RWPE1 (cell line): ENCODE data around the gene EIF2S2.

Experiments
- CTCF ChIA-PET: fragments of 350-600 bp; sonication (Branson Sonifier 250); formaldehyde crosslinking; extraction: SDS; loops from one replicate; lab custom pipeline; 2021; lab: Yijun Ruan, JAX
- POLR2A ChIA-PET: fragments of 400-600 bp; formaldehyde crosslinking; extraction: SDS; loops from one replicate; lab custom pipeline; 2020; ENCODE audit warnings: antibody characterized with exemption; ENCODE audit not compliant: low non-redundant PET; lab: Yijun Ruan, JAX
- DNase-seq: peaks from one replicate; pipeline ENCODE4 v3.0.0; 2012; ENCODE audit warnings: low spot score
- H3K27ac ChIP-seq: fragments of 450-650 bp; 2 replicates; pipeline ENCODE4 v1.5.1; 2017
- CTCF ChIP-seq: fragments of 450-650 bp; conservative IDR thresholded peaks from 2 replicates; pipeline ENCODE4 v1.5.1; 2017; ENCODE audit warnings: low read depth, mild to moderate bottlenecking

Gene EIF2S2

GRCh38 chr20:34069341-34070078, 42.5 kb downstream of the EIF2S2 start:
- H3K27ac ChIP-seq: no peak overlapping the region
- ChIA-PET POLR2A (no interaction called here), CTCF (interaction anchor here (0.6 to 2.2 kb wide), 28 partner anchors 9 to 1135 kb away, joined by 3 to 19 read pairs (median 4); partner anchors contain the start of gene RALY)
- peak; percentile 94 for TF ChIP-seq CTCF
- DNase-seq: peak; percentile 85

- no peak for TF ChIP-seq CTCF
- ChIA-PET POLR2A (interaction anchor here (1.0 kb wide), 1 partner anchor 75 kb away, joined by 9 read pairs; no protein-coding TSS in a partner anchor), CTCF (interaction anchor here (0.5 to 1.7 kb wide), 9 partner anchors 9 to 1749 kb away, joined by 3 to 8 read pairs (median 3); partner anchors contain the start of gene RALY)
- DNase-seq: no peak
- no peak overlapping the region for H3K27ac ChIP-seq
These were observed 44.0 kb downstream of the EIF2S2 start for GRCh38 chr20:34068001-34068400.

GRCh38 chr20:34066476-34067090, 45.5 kb downstream of the EIF2S2 start:
- H3K27ac ChIP-seq: peak overlapping the region; percentile 54
- no peak for DNase-seq
- ChIA-PET POLR2A (no interaction called here), CTCF (interaction anchor here (1.7 kb wide), 1 partner anchor 274 kb away, joined by 3 read pairs; no protein-coding TSS in a partner anchor)
- no peak for TF ChIP-seq CTCF

- H3K27ac ChIP-seq: peak overlapping the region; percentile 21; the same call in 1 of the 2 replicates
- ChIA-PET CTCF (interaction anchor here (0.6 to 1.1 kb wide), 2 partner anchors 17 to 802 kb away, joined by 4 read pairs; no protein-coding TSS in a partner anchor), POLR2A (interaction anchor here (0.6 kb wide), 1 partner anchor 47 kb away, joined by 5 read pairs; no protein-coding TSS in a partner anchor)
- no peak for TF ChIP-seq CTCF
- peak; percentile 59 for DNase-seq
These were observed 46.8 kb downstream of the EIF2S2 start for GRCh38 chr20:34065260-34065659.

GRCh38 chr20:34064286-34064685, 47.8 kb downstream of the EIF2S2 start:
- no peak for TF ChIP-seq CTCF
- ChIA-PET POLR2A (no interaction called here), CTCF (no interaction called here)
- no peak overlapping the region for H3K27ac ChIP-seq
- DNase-seq: no peak

GRCh38 chr20:34062570-34063482, 49.2 kb downstream of the EIF2S2 start:
- POLR2A ChIA-PET: no interaction called here
- peak overlapping the region; percentile 42 for H3K27ac ChIP-seq
- TF ChIP-seq CTCF: no peak
- DNase-seq: no peak
- CTCF ChIA-PET: interaction anchor here (0.5 to 1.0 kb wide), 4 partner anchors 17 to 64 kb away, joined by 3 to 5 read pairs (median 3); no protein-coding TSS in a partner anchor
